ENCODE measurements around the gene CD99L2. TPM values are rescaled to one million over a fixed set of nuclear protein-coding genes. Genes with fewer than 3 reads are reported as not detected.

The CD99L2 gene
- total RNA-seq, 1 donor from 2014 or later, result 61.9 TPM

GRCh38 chrX:150844016-150844415 lies 54.5 kb downstream of the CD99L2 start:
- Mint-ChIP-seq H3K9me3 (ENCODE audit: unreplicated experiment) (peaks cover 10% of the 10 kb centered on the region), H3K4me1 (ENCODE audit: unreplicated experiment) (peaks cover 3% of the 10 kb centered on the region), H3K4me3 (ENCODE audit: unreplicated experiment) (no peak overlapping the region), H3K27ac (ENCODE audit: unreplicated experiment) (no peak overlapping the region), H3K27me3 (ENCODE audit: unreplicated experiment) (no peaks in the 10 kb centered on the region), H3K36me3 (ENCODE audit: unreplicated experiment) (no peaks in the 10 kb centered on the region)
- TF ChIP-seq CTCF (IDR thresholded peaks at IDR 0.05), result no peak
- no peak for DNase-seq (ENCODE audit: extremely low spot score, unreplicated experiment)

GRCh38 chrX:150842198-150842685 lies 56.2 kb downstream of the CD99L2 start:
- peaks cover 5% of the 10 kb centered on the region for H3K9me3 Mint-ChIP-seq (ENCODE audit: unreplicated experiment)
- peaks cover 3% of the 10 kb centered on the region for H3K4me1 Mint-ChIP-seq (ENCODE audit: unreplicated experiment)
- H3K27me3 Mint-ChIP-seq (ENCODE audit: unreplicated experiment), result no peaks in the 10 kb centered on the region
- H3K36me3 Mint-ChIP-seq (ENCODE audit: unreplicated experiment), result no peaks in the 10 kb centered on the region
- no peak for TF ChIP-seq CTCF (IDR thresholded peaks at IDR 0.05)
- H3K27ac Mint-ChIP-seq (ENCODE audit: unreplicated experiment), result no peak overlapping the region
- no peak for DNase-seq (ENCODE audit: extremely low spot score, unreplicated experiment)
- no peak overlapping the region for H3K4me3 Mint-ChIP-seq (ENCODE audit: unreplicated experiment)

- Mint-ChIP-seq H3K9me3 (ENCODE audit: unreplicated experiment) (peaks cover 5% of the 10 kb centered on the region), H3K27me3 (ENCODE audit: unreplicated experiment) (no peaks in the 10 kb centered on the region), H3K27ac (ENCODE audit: unreplicated experiment) (no peak overlapping the region), H3K4me1 (ENCODE audit: unreplicated experiment) (peaks cover 3% of the 10 kb centered on the region), H3K36me3 (ENCODE audit: unreplicated experiment) (no peaks in the 10 kb centered on the region), H3K4me3 (ENCODE audit: unreplicated experiment) (no peak overlapping the region)
- no peak for TF ChIP-seq CTCF (IDR thresholded peaks at IDR 0.05)
- DNase-seq (ENCODE audit: extremely low spot score, unreplicated experiment), result no peak
Measured at GRCh38 chrX:150841456-150842197, 56.8 kb downstream of the CD99L2 start.

GRCh38 chrX:150837845-150838244 lies 60.6 kb downstream of the CD99L2 start:
- H3K9me3 Mint-ChIP-seq (ENCODE audit: unreplicated experiment), result peaks cover 16% of the 10 kb centered on the region
- no peaks in the 10 kb centered on the region for H3K4me1 Mint-ChIP-seq (ENCODE audit: unreplicated experiment)
- H3K4me3 Mint-ChIP-seq (ENCODE audit: unreplicated experiment), result no peak overlapping the region
- H3K27ac Mint-ChIP-seq (ENCODE audit: unreplicated experiment), result no peak overlapping the region
- no peak for DNase-seq (ENCODE audit: extremely low spot score, unreplicated experiment)
- peaks cover 5% of the 10 kb centered on the region for H3K36me3 Mint-ChIP-seq (ENCODE audit: unreplicated experiment)
- TF ChIP-seq CTCF (IDR thresholded peaks at IDR 0.05), result no peak
- no peaks in the 10 kb centered on the region for H3K27me3 Mint-ChIP-seq (ENCODE audit: unreplicated experiment)

- Mint-ChIP-seq H3K27me3 (ENCODE audit: unreplicated experiment) (no peaks in the 10 kb centered on the region), H3K4me1 (ENCODE audit: unreplicated experiment) (no peaks in the 10 kb centered on the region), H3K9me3 (ENCODE audit: unreplicated experiment) (peaks cover 11% of the 10 kb centered on the region), H3K4me3 (ENCODE audit: unreplicated experiment) (no peak overlapping the region), H3K27ac (ENCODE audit: unreplicated experiment) (no peak overlapping the region), H3K36me3 (ENCODE audit: unreplicated experiment) (peaks cover 5% of the 10 kb centered on the region)
- no peak for DNase-seq (ENCODE audit: extremely low spot score, unreplicated experiment)
- no peak for TF ChIP-seq CTCF (IDR thresholded peaks at IDR 0.05)
Measured at GRCh38 chrX:150834695-150835094, 63.8 kb downstream of the CD99L2 start.
